Bronchial epithelial cell (primary cell): Measurements from ENCODE around the gene PTRH1. TPM values are rescaled to one million over a fixed set of nuclear protein-coding genes. Genes with fewer than 3 reads are reported as not detected.
"Not testable (repeated sequence)": the region's sequence is repeated elsewhere in the genome, so short reads cannot be mapped to it uniquely, and the experiment has no call there.

ENCODE experiments used
- DNase-seq: peaks from one replicate; pipeline ENCODE4 v3.0.0-alpha.2; 2010; ENCODE audit warnings: low read depth
- FAIRE-seq: peaks from 2 replicates; lab custom pipeline; 2011; peaks lifted over from hg19 to GRCh38; lab: Jason Lieb, UNC
- H3K27me3 ChIP-seq: 2 replicates; pipeline ENCODE4 v1.5.1; 2011; ENCODE audit warnings: low read length; ENCODE audit not compliant: control insufficient read depth, insufficient read depth
- H3K36me3 ChIP-seq: 2 replicates; pipeline ENCODE4 v1.5.1; 2011; ENCODE audit warnings: low read length; ENCODE audit not compliant: control insufficient read depth, insufficient read depth
- H3K4me3 ChIP-seq: 2 replicates; pipeline ENCODE4 v1.5.1; 2011; ENCODE audit warnings: mild to moderate bottlenecking, low read depth, low read length, control low read depth
- CTCF ChIP-seq: IDR thresholded peaks from 2 replicates; pipeline ENCODE4 v1.5.1; 2011; ENCODE audit warnings: mild to moderate bottlenecking, moderate library complexity, low read length, control low read depth, inconsistent platforms; ENCODE audit not compliant: insufficient read depth, severe bottlenecking
- total RNA-seq: library from RNA; depleted of rRNA; stranded (reverse); fragments of >200 nt; gene quantifications from 2 replicates; pipeline ENCODE4 v1.2.1, GENCODE V29; 2014

PTRH1 gene
- total RNA-seq, 1 donor from 2014 or later: 26.6 TPM

- Histone ChIP-seq H3K4me3 (no peak overlapping the region), H3K27me3 (peaks cover 15% of the 10 kb centered on the region), H3K36me3 (no peaks in the 10 kb centered on the region)
- TF ChIP-seq CTCF: no peak
- FAIRE-seq: no peak
- no peak for DNase-seq
Observed at GRCh38 chr9:127758843-127759242, 43.4 kb upstream of the PTRH1 start.

GRCh38 chr9:127756776-127757175 is 41.3 kb upstream of the PTRH1 start:
- H3K4me3 ChIP-seq, DNase-seq, FAIRE-seq, H3K36me3 ChIP-seq: not testable (repeated sequence)
- H3K27me3 ChIP-seq: peaks cover 25% of the 10 kb centered on the region

GRCh38 chr9:127756233-127756632 is 40.8 kb upstream of the PTRH1 start:
- no peak for TF ChIP-seq CTCF
- FAIRE-seq: no peak
- peaks cover 25% of the 10 kb centered on the region for H3K27me3 ChIP-seq

GRCh38 chr9:127755061-127756060 is 39.9 kb upstream of the PTRH1 start:
- no peak for DNase-seq
- no peak for FAIRE-seq
- TF ChIP-seq CTCF: no peak
- no peaks in the 10 kb centered on the region for H3K36me3 ChIP-seq
- H3K27me3 ChIP-seq: peaks cover 25% of the 10 kb centered on the region
- H3K4me3 ChIP-seq: no peak overlapping the region

More at GRCh38 chr9:127756233-127756632, 40.8 kb upstream of the PTRH1 start:
- no peak for DNase-seq
- Histone ChIP-seq H3K36me3 (no peaks in the 10 kb centered on the region), H3K4me3 (no peak overlapping the region)

GRCh38 chr9:127754099-127755060 is 38.9 kb upstream of the PTRH1 start:
- Histone ChIP-seq H3K27me3 (peaks cover 25% of the 10 kb centered on the region), H3K36me3 (no peaks in the 10 kb centered on the region), H3K4me3 (no peak overlapping the region)
- TF ChIP-seq CTCF: no peak
- FAIRE-seq (no peak), DNase-seq (no peak)
